Activated T-cell treated with anti-CD3 and anti-CD28 coated beads, Interleukin-2, amount 50 U/mL, for 1 hour (primary cell): ENCODE data around the gene NT5DC3.

Experiments used
- DNase-seq: peaks from one replicate; pipeline ENCODE4 v3.0.0-alpha.2; 2020

NT5DC3 gene

DNA sequence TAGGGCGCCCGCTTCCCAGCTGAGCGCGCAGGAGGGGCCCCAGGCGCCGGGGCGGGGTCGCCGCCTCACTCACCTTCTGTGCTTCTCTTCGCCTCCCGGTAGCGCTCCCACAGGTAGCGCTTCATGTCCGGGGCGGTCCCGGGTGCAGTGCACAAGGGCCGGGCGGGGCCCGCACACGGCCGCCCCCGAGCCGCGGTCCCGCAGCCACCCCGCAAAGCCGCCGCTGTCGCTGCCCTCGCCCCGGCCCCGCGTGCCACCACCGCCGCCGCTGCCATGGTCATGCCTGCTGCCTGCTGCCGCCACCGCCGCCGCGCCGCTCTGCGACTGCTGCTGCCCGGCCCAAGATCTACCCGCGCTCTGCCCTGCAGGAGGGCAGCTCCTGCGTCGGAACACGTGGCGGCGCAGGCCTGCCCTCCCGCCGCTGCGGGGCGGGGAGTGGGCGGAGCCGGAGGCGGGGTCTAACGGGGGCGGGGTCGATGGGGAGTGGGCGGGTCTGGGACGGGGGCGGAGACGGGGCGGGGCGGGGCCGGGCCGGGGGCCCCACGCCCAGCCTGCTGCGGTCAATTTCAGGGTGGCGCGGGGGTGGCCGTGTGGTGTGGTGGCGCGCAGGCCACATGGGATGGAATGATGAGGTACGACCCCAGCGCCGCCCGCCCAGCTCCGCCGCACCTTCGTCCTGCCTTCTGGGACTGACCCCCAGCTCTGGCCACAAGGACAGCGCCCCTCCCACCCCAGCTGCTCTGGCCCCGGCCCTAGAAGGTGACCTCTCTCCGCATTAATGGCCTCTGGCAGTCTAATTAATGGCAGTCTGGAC, at the start of gene NT5DC3:
NT5DC3 (minus strand) TSS at position 359 of the 814 bp plus-strand sequence; CDS start at position 281, 78 bp downstream.
- DNase-seq = peak; percentile 86

GRCh38 chr12:103887738-103888137, 46.7 kb upstream of the NT5DC3 start:
- no peak for DNase-seq

DNA sequence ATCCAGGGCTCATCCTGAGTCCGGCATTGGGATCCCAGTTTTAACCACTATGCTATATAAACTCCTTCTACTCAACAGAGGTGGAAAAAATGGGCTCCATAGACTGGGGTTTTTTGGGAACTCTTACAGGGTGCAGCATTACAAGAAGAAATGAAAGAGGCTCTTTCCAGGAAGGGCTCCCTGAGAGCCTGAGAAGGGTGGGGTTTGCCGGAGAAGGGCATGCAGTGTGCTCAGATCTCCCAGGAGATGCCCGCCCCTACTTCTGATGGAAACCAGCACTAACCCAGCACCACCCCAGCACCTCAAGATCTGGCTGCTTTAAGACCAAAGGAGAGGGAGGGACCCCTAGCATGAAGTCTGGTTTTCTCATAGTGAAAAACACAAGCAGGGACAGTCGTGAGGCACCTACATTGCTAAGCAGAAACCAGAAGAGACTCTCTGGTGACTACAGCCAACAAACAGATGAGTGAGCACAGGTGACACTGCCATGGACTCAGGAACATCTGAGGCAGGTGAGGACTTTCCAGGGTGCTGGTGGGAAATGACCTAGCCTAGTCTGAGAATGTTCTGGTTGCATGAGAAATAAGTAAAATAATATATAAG, 45.3 kb upstream of the NT5DC3 start:
- DNase-seq = no peak

GRCh38 chr12:103884316-103884715, 43.3 kb upstream of the NT5DC3 start:
- DNase-seq = peak; percentile 36

GRCh38 chr12:103883908-103884307, 42.9 kb upstream of the NT5DC3 start:
- DNase-seq = no peak

- DNase-seq = no peak
Observed at GRCh38 chr12:103882861-103883596, 42.0 kb upstream of the NT5DC3 start.

GRCh38 chr12:103881261-103881660, 40.2 kb upstream of the NT5DC3 start:
- no peak for DNase-seq

DNA sequence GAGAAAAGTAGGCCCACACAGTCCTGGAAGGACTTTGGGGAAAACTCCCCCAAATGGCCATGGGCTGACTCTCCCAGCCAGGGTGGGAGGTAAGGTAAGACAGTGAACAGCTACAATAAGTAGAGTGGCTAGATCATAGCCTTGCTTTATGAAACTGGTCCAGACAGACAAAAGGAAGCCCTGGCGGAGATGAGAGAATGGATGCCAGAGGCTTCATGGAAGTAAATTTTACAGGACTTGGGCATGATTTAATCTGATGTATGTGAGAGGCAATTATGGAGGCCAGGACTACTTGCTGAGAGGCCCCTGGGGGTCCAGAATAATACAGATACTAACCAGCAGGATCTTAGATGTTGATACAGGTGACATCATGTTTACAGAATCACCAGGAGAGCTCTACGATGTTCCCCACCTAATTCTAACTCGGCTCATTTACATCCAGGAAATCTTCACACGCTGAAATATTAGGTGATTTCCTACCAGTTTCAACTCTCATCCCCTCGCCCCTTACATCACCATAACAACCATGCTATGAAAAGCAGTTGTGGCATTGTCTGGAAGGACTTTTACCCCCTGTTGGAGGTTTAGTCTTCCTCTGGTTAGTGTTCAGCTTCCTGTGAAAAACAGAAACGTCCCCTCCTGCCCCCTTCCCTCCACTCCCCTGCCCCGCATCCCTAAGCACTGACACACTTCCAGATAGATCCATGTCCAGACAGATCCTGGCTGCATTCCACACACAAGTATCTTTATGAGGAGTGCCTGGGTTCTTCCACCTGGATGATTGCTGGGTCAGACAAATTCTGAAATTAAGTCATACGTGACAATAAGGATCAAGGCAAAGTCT, 39.5 kb upstream of the NT5DC3 start:
- no peak for DNase-seq

DNA sequence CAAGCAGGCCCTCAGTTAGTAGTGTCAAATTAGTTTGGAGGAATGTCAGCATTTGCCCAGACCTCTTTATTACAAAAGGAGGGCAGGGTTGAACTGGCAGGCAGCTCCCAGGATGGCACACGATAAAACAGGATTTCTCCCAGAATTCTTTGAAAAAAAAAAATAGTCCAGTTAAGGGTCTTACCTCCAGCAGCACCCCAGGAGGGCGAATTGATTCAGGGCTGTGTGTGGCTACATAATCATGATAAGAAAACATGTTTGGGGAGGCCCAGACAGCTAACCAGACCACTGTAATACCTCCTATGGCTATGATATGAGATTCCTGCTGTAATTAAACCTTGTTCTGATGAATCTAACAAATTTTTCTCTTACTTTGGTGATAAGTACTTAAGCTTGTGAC, 38.8 kb upstream of the NT5DC3 start:
- DNase-seq = no peak

DNA sequence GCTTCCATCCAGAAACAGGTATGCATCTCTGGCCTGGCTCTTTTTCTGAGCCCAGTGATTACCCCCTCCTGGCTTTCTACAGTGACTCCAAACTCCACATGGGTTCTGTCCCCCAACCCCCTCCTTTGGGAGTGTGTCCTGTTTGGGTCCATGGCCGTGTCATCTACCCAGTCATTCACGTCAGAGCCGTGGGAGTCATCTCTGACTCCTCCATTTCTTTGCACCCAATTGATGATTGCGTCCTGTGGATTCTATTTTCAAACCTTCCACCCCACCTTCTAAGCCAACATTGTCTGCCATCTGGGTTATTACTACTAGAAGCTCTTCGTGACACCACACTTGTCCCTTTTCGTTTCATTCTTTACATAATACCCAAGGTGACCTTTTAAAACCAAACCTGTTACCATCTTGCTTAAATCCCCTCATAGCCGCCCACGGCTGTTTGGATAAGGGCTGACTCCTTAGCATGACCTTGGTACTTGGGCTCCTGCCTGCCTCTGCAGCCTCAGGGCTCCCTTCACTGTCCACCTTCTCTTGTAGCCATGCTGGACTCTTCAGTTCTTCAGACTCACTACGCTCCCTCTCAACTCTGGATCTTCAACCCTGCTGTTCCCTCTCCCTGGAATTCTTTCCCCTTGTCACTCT, 38.1 kb upstream of the NT5DC3 start:
- no peak for DNase-seq

DNA sequence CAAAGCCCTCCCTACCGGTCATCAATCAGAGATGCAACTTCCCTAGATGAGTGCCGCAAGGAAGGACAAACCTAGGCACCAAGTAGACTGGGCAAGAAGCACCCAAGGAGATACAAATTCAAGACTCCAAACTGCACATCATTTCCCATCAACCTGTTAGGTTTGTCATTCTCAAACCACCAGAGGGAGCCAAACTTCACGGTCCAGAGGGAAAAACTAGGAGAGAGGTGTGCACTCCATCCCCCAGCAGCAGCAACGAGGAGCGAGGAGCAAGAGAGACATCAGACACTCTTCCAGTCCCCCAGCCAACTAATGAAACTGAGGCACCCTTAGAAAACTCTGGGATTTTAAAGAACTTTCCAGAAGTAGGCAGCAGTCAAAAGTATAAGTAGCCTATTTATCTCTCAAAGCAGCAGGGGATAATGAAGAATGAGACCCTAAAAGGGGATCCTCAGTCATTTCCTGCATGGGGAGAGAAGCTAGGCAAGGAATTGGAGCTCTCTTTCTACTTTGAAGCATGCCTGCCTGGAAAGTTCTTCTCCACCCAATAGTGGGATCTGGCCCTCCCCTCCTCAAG, 37.0 kb upstream of the NT5DC3 start:
- DNase-seq = peak; percentile 38

GRCh38 chr12:103877288-103877687, 36.3 kb upstream of the NT5DC3 start:
- no peak for DNase-seq

DNA sequence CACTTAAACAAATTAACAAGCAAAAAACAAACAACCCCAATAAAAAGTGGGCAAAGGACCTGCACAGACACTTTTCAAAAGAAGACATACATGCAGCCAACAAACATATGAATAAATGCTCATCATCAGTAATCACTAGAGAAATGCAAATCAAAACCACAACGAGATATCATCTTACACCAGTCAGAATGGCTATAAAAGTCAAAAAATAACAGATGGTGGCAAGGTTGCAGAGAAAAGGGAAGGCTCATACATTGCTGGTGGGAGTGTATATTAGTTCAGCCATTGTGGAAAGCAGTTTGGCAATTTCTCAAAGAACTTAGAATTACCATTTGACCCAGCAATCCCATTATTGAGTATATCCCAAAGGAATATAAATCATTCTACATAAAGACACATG, 34.6 kb upstream of the NT5DC3 start:
- DNase-seq = no peak

GRCh38 chr12:103868215-103868614, 27.2 kb upstream of the NT5DC3 start:
- DNase-seq = no peak

- no peak for DNase-seq
Observed at GRCh38 chr12:103865151-103865730, 24.2 kb upstream of the NT5DC3 start.

- DNase-seq = no peak
Observed at GRCh38 chr12:103864710-103865109, 23.7 kb upstream of the NT5DC3 start.

DNA sequence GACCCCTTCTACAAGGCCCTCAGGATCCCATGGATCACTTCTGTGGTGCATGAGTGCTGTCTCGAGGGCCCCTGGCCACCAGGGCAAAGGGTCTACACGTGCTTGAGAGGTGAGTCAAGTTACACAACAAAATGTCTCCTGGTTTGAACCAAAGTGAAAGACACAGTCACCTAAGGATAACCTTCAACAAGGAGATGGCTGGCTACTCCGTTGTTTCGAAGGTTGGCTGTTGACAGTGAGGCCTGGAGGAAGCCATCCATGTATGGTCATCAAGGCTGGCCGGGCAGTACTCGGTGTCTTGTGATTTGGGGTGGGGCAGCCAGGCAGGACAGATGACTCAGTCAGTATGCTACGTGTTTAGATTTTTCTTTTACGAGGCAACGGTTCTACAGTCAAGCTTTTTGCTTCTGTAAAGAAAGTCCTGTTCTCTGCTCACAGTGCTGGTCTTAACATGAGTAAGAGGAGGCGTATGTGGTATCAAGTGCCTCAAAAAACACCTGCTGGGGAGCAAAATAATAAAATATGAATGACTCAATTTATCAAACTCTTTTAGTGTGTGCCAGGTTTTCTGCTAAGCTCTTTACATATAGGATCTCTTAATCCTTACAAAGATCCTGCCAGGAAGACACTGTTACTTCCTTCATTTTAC, 18.0 kb upstream of the NT5DC3 start:
- DNase-seq = no peak

- DNase-seq = no peak
Observed at GRCh38 chr12:103858335-103858734, 17.3 kb upstream of the NT5DC3 start.

DNA sequence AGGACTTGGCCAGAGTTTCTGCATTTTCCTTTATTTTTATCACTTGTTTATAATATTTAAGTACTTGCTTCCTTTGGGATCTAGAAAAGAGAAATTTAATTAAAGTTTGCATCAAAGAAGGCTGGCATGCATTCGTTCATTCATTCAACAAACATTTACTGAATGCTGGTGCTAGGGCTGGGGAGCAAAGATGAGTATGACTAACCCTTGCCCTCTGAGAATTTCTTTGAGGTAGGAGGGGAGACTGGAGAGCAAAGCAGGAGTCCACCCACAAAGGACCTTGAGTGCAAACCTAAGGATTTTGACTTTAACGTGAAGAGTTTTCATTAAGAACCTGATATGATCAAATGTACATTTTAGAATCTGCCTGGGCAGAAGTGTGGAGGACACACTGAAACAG, 16.1 kb upstream of the NT5DC3 start:
- DNase-seq = no peak

- DNase-seq = no peak
Observed at GRCh38 chr12:103855896-103856657, 15.0 kb upstream of the NT5DC3 start.
